Cardiac fibroblast (primary cell): ENCODE data around the gene ASIC5.

Experiments used
- DNase-seq, 2 donors: peaks; one replicate each; pipeline versions ENCODE4 v3.0.0 to v3.0.0-alpha.2; 2010; ENCODE audit warnings: low read depth in 2 of 2
- H3K4me3 ChIP-seq, 2 donors: replicated peaks in 1 of 2; 1 replicate in 1 of 2; 2 replicates in 1 of 2; pipeline ENCODE4 v1.5.1; 2011; ENCODE audit warnings: low read depth in 2 of 2, low read length in 2 of 2, mild to moderate bottlenecking in 2 of 2, moderate library complexity in 1 of 2
- TF ChIP-seq, protein P1 (sequence below): IDR thresholded peaks from one replicate; pipeline ENCODE4 v1.5.1; 2011; ENCODE audit warnings: low read depth, mild to moderate bottlenecking, low read length, inconsistent platforms

Gene ASIC5

DNA sequence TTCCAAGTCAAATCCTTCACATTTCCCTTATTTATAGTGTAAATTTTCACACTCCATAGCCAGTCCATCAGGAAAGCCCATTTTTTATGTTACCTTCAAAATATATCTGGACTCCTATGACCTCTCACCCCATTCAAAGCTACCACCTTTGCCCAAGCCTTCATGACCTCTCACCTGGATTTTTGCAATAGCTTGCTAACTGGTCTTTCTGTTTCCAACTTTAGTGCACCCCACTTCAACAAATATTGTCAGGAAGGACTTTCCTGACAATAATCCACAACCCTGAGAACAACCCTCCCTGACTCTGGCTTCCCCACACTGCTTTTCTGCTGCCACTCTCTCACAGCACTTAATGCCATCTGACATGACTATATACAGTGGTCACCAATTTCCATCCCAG is 33.4 kb downstream of the ASIC5 start:
- H3K4me3 ChIP-seq, result no peak overlapping the region
- TF ChIP-seq, protein P1, sequence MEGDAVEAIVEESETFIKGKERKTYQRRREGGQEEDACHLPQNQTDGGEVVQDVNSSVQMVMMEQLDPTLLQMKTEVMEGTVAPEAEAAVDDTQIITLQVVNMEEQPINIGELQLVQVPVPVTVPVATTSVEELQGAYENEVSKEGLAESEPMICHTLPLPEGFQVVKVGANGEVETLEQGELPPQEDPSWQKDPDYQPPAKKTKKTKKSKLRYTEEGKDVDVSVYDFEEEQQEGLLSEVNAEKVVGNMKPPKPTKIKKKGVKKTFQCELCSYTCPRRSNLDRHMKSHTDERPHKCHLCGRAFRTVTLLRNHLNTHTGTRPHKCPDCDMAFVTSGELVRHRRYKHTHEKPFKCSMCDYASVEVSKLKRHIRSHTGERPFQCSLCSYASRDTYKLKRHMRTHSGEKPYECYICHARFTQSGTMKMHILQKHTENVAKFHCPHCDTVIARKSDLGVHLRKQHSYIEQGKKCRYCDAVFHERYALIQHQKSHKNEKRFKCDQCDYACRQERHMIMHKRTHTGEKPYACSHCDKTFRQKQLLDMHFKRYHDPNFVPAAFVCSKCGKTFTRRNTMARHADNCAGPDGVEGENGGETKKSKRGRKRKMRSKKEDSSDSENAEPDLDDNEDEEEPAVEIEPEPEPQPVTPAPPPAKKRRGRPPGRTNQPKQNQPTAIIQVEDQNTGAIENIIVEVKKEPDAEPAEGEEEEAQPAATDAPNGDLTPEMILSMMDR, result no peak
- DNase-seq, result no peak

DNA sequence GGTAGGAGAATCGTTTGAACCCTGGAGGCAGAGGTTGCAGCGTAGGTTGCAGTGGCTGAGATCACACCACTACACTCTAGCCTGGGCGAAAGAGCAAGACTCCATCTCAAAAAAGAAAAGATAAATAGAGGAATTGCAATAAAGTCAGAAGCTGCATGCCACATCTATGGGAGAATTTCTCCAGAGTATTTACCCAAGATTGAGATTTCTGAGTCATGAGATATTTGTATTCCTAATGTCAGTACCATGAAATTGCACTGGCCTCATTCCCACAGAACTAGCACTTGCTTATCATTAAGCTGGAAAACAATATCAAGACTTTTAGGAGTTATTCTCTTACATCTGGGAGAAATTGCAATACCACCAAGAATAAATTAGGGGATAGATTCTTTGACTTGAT is 37.4 kb downstream of the ASIC5 start:
- TF ChIP-seq, protein P1, result no peak
- peak; percentile 5 to 10 for DNase-seq
- no peak overlapping the region for H3K4me3 ChIP-seq

GRCh38 chr4:155822572-155822971 is 43.5 kb downstream of the ASIC5 start:
- DNase-seq, result peak in 1 of 2 donors; percentile 27
- H3K4me3 ChIP-seq, result no peak overlapping the region
- TF ChIP-seq, protein P1, result no peak

DNA sequence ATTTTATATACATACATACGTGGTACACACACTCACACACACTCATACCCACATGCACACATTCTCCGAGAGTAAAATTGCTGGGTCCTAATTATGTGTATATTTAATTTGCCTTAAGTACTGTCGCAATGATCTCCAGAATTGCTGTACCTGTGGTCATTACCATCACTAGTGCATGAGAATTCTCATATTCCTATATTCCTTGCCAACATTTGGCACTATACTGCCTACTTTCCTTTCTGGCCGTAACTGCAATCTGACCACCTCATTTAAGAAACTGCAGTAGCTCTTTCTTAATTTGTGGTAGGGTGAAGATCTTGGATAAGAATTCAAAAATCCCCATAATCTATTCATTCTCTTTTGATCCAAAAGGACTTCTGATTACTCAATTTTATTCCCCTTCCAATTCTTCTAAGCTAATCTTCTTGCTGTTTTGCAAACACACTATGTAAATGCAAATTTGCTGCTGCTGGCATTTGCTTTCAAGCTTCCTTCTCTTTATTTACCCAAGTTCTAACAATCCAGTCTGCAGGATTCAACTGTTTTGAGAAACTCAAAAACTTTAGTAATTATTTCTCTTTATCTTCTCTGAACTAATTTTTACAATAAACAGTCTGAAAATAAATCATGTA is 45.1 kb downstream of the ASIC5 start:
- TF ChIP-seq, protein P1, result no peak
- no peak for DNase-seq
- H3K4me3 ChIP-seq, result no peak overlapping the region

DNA sequence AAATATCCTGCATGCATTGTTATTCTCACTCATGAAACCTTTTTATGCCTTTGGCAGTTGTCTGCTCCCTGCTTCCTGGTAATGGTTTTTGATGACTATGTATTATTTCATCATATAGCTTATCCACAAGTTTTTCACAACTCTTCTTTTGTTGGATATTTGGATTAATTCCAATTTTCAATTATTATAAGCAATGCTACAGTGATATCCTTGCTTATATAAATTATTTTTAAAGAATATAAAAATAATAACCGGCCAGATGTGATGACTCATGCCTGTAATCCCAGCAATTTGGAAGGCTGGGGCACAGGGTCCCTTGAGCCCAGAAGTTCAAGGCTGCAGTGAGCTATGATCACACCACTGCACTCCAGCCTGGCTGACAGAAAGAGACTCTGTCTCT is 47.0 kb downstream of the ASIC5 start:
- no peak overlapping the region for H3K4me3 ChIP-seq
- DNase-seq, result peak; percentile 36 to 54
- TF ChIP-seq, protein P1, result no peak

- peak; percentile 8 to 55 for DNase-seq
Measured at GRCh38 chr4:155818639-155819038, 47.4 kb downstream of the ASIC5 start.

GRCh38 chr4:155811083-155811482 is 55.0 kb downstream of the ASIC5 start:
- TF ChIP-seq, protein P1, result no peak
- peak in 1 of 2 donors; percentile 42 for DNase-seq
- H3K4me3 ChIP-seq, result no peak overlapping the region

More at GRCh38 chr4:155818639-155819038, 47.4 kb downstream of the ASIC5 start:
- no peak overlapping the region for H3K4me3 ChIP-seq
- TF ChIP-seq, protein P1, result no peak
